GM12878 (cell line): Measurements from ENCODE around the gene HOXD11. TPM values are rescaled to one million over a fixed set of nuclear protein-coding genes. Genes with fewer than 3 reads are reported as not detected.

ENCODE experiments used
- ATAC-seq: fragments of 200-7000 bp; cut with Tn5 transposase; 3 replicates; pipeline ENCODE4 v1.9.1; 2020; ENCODE audit warnings: mild to moderate bottlenecking, moderate library complexity
- BruUV-seq: library from RNA; stranded (reverse); fragments of 400-500 nt; replicated peaks from 2 replicates; lab custom pipeline; 2021; lab: Mats Ljungman, UMichigan
- CTCF ChIA-PET: fragments of 300-600 bp; sonication (Branson Sonifier 250); formaldehyde crosslinking; extraction: SDS; loops from one replicate; lab custom pipeline; 2021; ENCODE audit warnings: inconsistent platforms; lab: Yijun Ruan, JAX
- POLR2A ChIA-PET: fragments of 350-600 bp; formaldehyde crosslinking; extraction: SDS; loops from one replicate; lab custom pipeline; 2021; ENCODE audit warnings: inconsistent platforms; lab: Charles Lee
- RAD21 ChIA-PET: fragments of 300-600 bp; sonication (Branson Sonifier 250); formaldehyde crosslinking; loops from one replicate; lab custom pipeline; 2023; ENCODE audit warnings: antibody characterized with exemption; ENCODE audit not compliant: unreplicated experiment; lab: Charles Lee
- SMC1A ChIA-PET: fragments of 300-600 bp; sonication (Branson Sonifier 250); formaldehyde crosslinking; loops from one replicate; lab custom pipeline; 2023; ENCODE audit not compliant: unreplicated experiment, uncharacterized antibody; lab: Charles Lee
- DNase-seq: peaks from one replicate; pipeline ENCODE4 v3.0.0-alpha.2; 2011; ENCODE audit warnings: low read depth, low spot score
- FAIRE-seq: peaks from 3 replicates; lab custom pipeline; 2011; peaks lifted over from hg19 to GRCh38; lab: Jason Lieb, UNC
- H2AFZ ChIP-seq: 2 replicates; pipeline ENCODE4 v1.6.0; 2011; ENCODE audit warnings: low read depth, low read length, control low read depth; ENCODE audit not compliant: control insufficient read depth
- H3K27ac ChIP-seq: 2 replicates; pipeline ENCODE4 v1.5.1; 2011; ENCODE audit warnings: control low read depth; ENCODE audit not compliant: control insufficient read depth, insufficient read depth
- H3K27me3 ChIP-seq, 2 experiments: replicated peaks in 1 of 2; 2 replicates each; pipeline versions ENCODE4 v1.6.0 to v1.6.1; 2011; ENCODE audit warnings: low read length in 1 of 2; ENCODE audit not compliant: control insufficient read depth in 2 of 2, insufficient read depth in 2 of 2
- H3K36me3 ChIP-seq, 2 experiments: 2 replicates each; pipeline ENCODE4 v1.5.1; 2011; ENCODE audit warnings: low read length in 1 of 2; ENCODE audit not compliant: control insufficient read depth in 2 of 2, insufficient read depth in 2 of 2
- H3K4me1 ChIP-seq: 2 replicates; pipeline ENCODE4 v1.6.1; 2011; ENCODE audit warnings: mild to moderate bottlenecking, low read length, moderate library complexity, mixed read lengths; ENCODE audit not compliant: control insufficient read depth, insufficient read depth
- H3K4me2 ChIP-seq: 2 replicates; pipeline ENCODE4 v1.6.0; 2011; ENCODE audit warnings: control low read depth; ENCODE audit not compliant: control insufficient read depth, insufficient read depth
- H3K4me3 ChIP-seq: fragments of 200-600 bp; sonication (generic); 2 replicates; pipeline ENCODE4 v1.5.1; 2016
- H3K79me2 ChIP-seq: 2 replicates; pipeline ENCODE4 v1.6.0; 2011; ENCODE audit warnings: low read length; ENCODE audit not compliant: control insufficient read depth, insufficient read depth
- H3K9ac ChIP-seq: 2 replicates; pipeline ENCODE4 v1.8.0; 2011; ENCODE audit warnings: low read length, control low read depth, mixed read lengths; ENCODE audit not compliant: control insufficient read depth, insufficient read depth
- H3K9me3 ChIP-seq: replicated peaks from 3 replicates; pipeline ENCODE4 v1.5.1; 2011; ENCODE audit warnings: mild to moderate bottlenecking, low read length; ENCODE audit not compliant: control insufficient read depth, insufficient read depth
- H4K20me1 ChIP-seq: 2 replicates; pipeline ENCODE4 v1.6.0; 2011; ENCODE audit not compliant: control insufficient read depth, insufficient read depth
- ASH2L ChIP-seq: fragments of 300-600, 200-600 bp; sonication (generic); IDR thresholded peaks from 2 replicates; pipeline ENCODE4 v1.6.1; 2017; ENCODE audit warnings: low read depth, mild to moderate bottlenecking, borderline replicate concordance
- HDGF ChIP-seq: fragments of 450-650 bp; IDR thresholded peaks from 2 replicates; pipeline ENCODE4 v1.6.1; 2016; ENCODE audit warnings: antibody characterized with exemption
- IRF4 ChIP-seq: IDR thresholded peaks from 2 replicates; pipeline ENCODE4 v1.6.1; 2011; ENCODE audit warnings: low read depth, low read length
- LARP7 ChIP-seq: fragments of 450-650 bp; IDR thresholded peaks from 2 replicates; pipeline ENCODE4 v1.6.1; 2017; ENCODE audit warnings: mild to moderate bottlenecking
- RCOR1 ChIP-seq: conservative IDR thresholded peaks from 2 replicates; pipeline ENCODE4 v1.6.1; 2012; ENCODE audit warnings: low read depth, low read length, improper control_type of control experiment
- RUNX3 ChIP-seq: IDR thresholded peaks from 2 replicates; pipeline ENCODE4 v1.6.1; 2012; ENCODE audit warnings: low read length, inconsistent platforms
- SMAD1 ChIP-seq: fragments of 450-650 bp; IDR thresholded peaks from 2 replicates; pipeline ENCODE4 v1.6.1; 2018; ENCODE audit warnings: mild to moderate bottlenecking, low read depth; ENCODE audit not compliant: partially characterized antibody
- SREBF2 ChIP-seq: IDR thresholded peaks from 2 replicates; pipeline ENCODE4 v1.6.1; 2012; ENCODE audit warnings: mild to moderate bottlenecking, low read length
- YBX1 ChIP-seq: fragments of 450-650 bp; IDR thresholded peaks from 2 replicates; pipeline ENCODE4 v1.6.1; 2016; ENCODE audit warnings: antibody characterized with exemption
- in situ Hi-C: fragments of 300-500 bp; cut with MboI; formaldehyde crosslinking; loops from 9 replicates; pipeline ENCODE4 v1.14.3; 2018; ENCODE audit warnings: mixed read lengths
- intact Hi-C: fragments of 100-400 bp; cut with micrococcal nuclease; formaldehyde crosslinking; loops from one replicate; pipeline ENCODE4 v1.14.2; 2022; ENCODE audit not compliant: unreplicated experiment
- polyA plus RNA-seq, 11 experiments: library from polyadenylated mRNA; depleted of rRNA in 4 of 11; unstranded in 6 of 11; stranded (reverse) in 5 of 11; fragments of >200 nt; fragmentation: Nextera tagmentation in 4 of 11; fragmentation: Illumina TruSeq in 1 of 11; extraction: Ambion mirVana in 4 of 11; extraction: Trizol in 1 of 11; gene quantifications; 1 replicate in 1 of 11; 2 replicates in 10 of 11; pipeline versions ENCODE4 v1.2.1 to v1.2.3, GENCODE V29; 2011 to 2016; ENCODE audit warnings: inconsistent platforms in 2 of 11, missing spikeins in 2 of 11, low read depth in 1 of 11
- total RNA-seq, 4 experiments: library from RNA; depleted of rRNA in 3 of 4; stranded (reverse); fragments of >200 nt in 3 of 4; fragmentation: Illumina TruSeq in 1 of 4; extraction: Trizol in 1 of 4; gene quantifications; 2 replicates each; pipeline versions ENCODE4 v1.2.1 to v1.2.3, GENCODE V29; 2013 to 2021
- TF ChIP-seq, protein P1 (sequence below): fragments of 450-650 bp; conservative IDR thresholded peaks from 2 replicates; pipeline ENCODE4 v1.6.1; 2017; ENCODE audit warnings: mild to moderate bottlenecking, moderate library complexity

HOXD11 gene
- total and polyA plus RNA-seq, 10 of the 15 experiments (the other 5 are each of a cell fraction or from before 2014, with no cell fraction given) = not detected

DNA sequence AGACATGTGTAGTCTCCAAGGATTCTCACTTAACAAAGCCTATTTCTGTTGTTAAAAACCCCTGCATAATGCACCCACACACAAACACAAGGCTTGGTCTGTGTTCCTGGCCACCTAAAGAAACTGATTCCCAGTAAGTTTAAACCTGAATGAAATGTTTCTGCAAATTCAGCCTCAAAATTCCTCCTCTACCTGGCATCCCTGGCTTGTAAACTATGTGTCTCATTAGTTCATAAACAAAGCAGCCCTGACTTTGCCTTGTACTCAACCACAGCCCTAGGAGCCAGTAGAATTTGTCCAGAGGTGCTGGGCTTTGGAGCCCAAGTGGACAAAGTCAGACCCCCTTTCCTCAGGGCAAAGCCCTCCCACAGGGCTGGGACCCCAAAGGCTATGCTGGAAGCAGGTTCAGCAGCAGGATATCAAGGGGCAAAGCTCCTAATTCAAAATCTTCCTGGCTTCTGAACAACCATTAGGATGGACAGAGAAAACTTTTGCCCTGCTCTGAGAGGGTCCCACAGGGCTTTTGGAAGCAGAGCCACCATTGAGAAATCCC, 17.2 kb upstream of the HOXD11 start:
- H3K9ac ChIP-seq = no peak overlapping the region
- H3K9me3 ChIP-seq = no peaks in the 10 kb centered on the region; the same call in 2 of the 3 replicates
- RAD21 ChIA-PET = no interaction called here
- H3K4me1 ChIP-seq = no peaks in the 10 kb centered on the region
- SMC1A ChIA-PET = no interaction called here
- BruUV-seq = no TSS peak
- TF ChIP-seq ASH2L (no peak), LARP7 (no peak), SMAD1 (no peak), YBX1 (no peak), RCOR1 (no peak), SREBF2 (no peak), HDGF (no peak), IRF4 (no peak), RUNX3 (no peak)
- TF ChIP-seq, protein P1, sequence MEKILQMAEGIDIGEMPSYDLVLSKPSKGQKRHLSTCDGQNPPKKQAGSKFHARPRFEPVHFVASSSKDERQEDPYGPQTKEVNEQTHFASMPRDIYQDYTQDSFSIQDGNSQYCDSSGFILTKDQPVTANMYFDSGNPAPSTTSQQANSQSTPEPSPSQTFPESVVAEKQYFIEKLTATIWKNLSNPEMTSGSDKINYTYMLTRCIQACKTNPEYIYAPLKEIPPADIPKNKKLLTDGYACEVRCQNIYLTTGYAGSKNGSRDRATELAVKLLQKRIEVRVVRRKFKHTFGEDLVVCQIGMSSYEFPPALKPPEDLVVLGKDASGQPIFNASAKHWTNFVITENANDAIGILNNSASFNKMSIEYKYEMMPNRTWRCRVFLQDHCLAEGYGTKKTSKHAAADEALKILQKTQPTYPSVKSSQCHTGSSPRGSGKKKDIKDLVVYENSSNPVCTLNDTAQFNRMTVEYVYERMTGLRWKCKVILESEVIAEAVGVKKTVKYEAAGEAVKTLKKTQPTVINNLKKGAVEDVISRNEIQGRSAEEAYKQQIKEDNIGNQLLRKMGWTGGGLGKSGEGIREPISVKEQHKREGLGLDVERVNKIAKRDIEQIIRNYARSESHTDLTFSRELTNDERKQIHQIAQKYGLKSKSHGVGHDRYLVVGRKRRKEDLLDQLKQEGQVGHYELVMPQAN = no peak
- no peaks in the 10 kb centered on the region for H4K20me1 ChIP-seq
- in situ Hi-C loops (no loop called here), intact Hi-C loops (loop anchor here (10.0 kb wide), 1 partner anchor 205 kb away; no protein-coding TSS in a partner anchor)
- no peak overlapping the region for H2AFZ ChIP-seq
- CTCF ChIA-PET = interaction anchor here (1.3 to 2.2 kb wide), 3 partner anchors 8 to 839 kb away, joined by 3 to 10 read pairs (median 4); no protein-coding TSS in a partner anchor
- H3K79me2 ChIP-seq = no peaks in the 10 kb centered on the region
- H3K27me3 ChIP-seq = peaks cover 14 to 28% of the 10 kb centered on the region in 2 experiments
- DNase-seq = no peak
- POLR2A ChIA-PET = no interaction called here
- FAIRE-seq = no peak
- ATAC-seq = no peak
- no peaks in the 10 kb centered on the region for H3K36me3 ChIP-seq
- no peak overlapping the region for H3K4me2 ChIP-seq
- H3K4me3 ChIP-seq = no peak overlapping the region
- no peak overlapping the region for H3K27ac ChIP-seq
